Lung microvascular endothelial cell (primary cell): ENCODE results near the gene KIF22. TPM values are rescaled to one million over a fixed set of nuclear protein-coding genes. Genes with fewer than 3 reads are reported as not detected.
A peak's percentile ranks its signal among the peaks of the same experiment; 100 is the strongest.
"Not testable (repeated sequence)": the region's sequence is repeated elsewhere in the genome, so short reads cannot be mapped to it uniquely, and the experiment has no call there.

Source experiments
- DNase-seq, 2 donors: peaks; one replicate each; pipeline versions ENCODE4 v3.0.0 to v3.0.0-alpha.2; 2010; ENCODE audit warnings: low read depth in 2 of 2
- total RNA-seq: library from RNA; depleted of rRNA; stranded (reverse); fragments of >200 nt; gene quantifications from 2 replicates; pipeline ENCODE4 v1.2.1, GENCODE V29; 2014

The KIF22 gene
- 13.5 and 30.5 TPM in 2 replicates for total RNA-seq

DNA sequence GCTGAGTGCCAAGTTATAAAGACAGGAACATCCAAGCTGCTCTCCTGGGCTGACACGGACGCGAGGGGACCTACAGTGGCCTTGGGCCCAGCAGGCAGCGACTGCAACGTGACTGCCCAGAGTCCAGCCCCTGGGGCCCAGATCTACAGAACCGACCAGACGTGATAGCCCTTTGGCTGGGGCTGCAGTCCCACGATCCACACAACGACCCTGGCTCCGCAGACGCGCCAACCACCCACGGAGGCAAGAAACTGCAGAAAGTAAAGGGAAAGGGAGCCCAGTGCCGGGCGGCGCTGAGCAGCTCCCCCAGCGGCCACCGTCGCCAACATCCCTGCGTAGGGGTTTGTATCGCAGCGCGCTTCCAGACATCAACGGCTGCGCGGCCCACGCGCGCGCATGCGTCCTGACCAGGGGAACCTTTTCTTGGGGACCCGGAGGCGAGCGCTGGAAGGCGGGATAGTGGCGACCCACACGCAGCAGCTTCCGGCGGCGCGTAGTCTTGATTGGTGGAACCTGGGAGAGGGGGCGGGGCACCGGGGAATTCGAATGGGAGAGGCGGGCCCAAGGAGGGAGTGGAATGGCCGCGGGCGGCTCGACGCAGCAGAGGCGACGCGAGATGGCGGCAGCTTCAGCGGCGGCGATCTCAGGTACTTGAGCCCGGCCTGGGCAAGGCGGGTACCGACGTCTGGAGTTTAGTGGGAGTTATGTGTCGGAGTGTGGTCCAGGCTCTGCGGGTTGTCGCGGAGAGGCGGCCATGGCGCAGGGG, at the start of gene KIF22:
Gene KIF22, plus strand, starts transcription at position 569 of the 766 bp plus-strand sequence. Its CDS starts 9 bp downstream, at position 578.
- DNase-seq = peak; percentile 99

DNA sequence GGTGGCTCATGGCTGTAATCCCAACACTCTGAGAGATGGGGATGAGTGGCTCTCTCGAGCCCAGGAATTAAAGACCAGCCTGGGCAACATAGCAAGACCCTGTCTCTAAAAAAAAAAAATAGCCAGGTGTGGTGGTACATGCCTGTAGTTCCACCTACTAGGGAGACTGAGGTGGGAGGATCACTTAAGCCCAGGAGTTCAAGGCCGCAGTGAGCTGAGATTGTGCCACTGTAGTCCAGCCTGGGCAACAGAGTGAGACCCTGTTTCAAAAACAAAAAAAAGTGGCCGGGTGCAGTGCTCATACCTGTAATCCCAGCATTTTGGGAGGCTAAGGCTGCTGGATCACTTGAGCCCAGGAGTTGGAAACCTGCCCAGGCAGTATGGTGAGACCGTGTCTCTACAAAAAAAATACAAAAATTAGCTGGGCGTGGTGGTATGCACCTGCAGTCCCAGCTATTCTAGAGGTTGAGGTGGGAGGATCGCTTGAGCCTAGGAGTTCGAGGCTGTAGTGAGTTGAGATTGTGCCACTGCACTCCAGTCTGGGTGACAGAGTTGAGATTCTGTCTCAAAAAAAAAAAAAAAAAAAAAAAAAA, 47.8 kb upstream of the KIF22 start:
- no peak for DNase-seq

DNA sequence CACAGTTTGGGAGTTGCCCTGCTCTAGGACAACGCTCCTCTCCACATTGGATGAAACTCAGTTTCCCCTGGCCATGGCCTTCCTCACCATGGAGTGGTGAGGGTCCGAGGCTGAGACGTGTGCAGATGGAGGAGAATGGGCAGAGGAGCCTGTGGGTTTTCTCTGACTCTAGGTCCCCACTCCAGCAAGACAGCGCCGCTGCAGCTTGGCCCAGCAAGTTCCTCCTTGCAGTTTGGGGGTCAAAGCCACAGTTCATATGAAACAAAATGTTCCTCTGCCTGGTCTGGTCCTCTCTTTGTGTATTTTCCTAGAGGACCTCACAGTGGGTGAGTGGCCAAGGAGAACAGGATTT, 47.1 kb upstream of the KIF22 start:
- no peak for DNase-seq

DNA sequence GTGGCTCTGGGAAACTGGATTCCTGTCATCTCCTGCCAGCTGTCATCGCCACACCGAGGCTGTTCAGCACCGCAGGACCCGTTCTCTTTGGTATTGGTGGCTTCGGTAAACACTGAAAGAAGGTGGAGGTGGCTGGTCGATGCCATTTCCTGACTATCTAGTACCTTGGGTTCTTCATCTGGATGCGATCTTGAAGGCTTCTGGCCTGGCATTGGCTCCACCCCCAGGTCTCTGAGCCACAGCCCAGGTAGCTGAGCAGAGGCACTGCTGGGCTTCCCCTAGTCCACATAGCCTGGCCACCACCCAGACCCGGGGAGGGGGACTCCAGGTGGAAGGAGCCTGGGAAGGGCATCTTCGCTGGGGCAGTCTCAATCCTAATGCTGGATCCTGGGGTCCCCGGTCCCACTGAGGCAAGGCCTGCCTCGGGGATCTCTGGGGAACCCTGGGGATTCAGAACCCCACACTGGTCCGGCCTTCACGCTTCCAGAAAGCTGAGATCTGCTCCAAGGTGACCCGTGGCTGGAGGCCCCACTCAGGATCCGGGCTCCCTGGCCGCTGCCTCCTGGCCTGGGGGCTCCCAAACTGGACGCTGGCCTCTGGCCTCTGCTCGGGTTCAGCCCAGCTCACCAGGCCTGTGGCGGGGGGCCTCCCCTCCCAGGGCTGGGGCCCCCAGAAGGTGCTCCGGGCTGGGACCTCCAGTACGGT, 46.6 kb upstream of the KIF22 start:
- no peak for DNase-seq

DNA sequence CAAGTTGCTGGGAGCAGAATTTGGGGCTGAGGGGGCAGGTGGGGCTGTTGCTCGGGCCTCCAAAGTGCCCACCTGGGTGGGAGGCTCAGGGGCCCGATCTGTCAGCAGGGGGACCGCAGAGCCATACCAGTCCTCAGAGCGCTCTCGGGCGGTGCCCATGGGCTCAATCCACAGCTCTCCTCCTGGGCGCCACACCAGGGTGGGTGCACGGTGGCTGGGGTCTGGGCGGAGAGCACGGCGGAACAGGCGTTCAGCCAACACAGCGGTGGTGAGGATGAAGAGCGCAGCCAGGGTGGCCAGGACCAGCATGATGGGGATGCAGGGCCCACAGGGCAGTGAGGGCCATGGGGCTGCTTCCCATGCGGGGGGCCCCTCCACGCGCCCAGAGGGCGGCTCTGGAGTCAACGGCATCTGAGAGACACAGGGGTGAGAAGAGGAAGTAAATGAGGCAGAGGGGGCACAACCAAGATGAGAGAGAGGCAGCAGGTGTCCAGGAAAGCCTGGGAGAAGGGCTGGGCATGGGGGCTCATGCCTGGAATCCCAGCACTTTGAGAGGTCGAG, 45.9 kb upstream of the KIF22 start:
- DNase-seq = no peak

DNA sequence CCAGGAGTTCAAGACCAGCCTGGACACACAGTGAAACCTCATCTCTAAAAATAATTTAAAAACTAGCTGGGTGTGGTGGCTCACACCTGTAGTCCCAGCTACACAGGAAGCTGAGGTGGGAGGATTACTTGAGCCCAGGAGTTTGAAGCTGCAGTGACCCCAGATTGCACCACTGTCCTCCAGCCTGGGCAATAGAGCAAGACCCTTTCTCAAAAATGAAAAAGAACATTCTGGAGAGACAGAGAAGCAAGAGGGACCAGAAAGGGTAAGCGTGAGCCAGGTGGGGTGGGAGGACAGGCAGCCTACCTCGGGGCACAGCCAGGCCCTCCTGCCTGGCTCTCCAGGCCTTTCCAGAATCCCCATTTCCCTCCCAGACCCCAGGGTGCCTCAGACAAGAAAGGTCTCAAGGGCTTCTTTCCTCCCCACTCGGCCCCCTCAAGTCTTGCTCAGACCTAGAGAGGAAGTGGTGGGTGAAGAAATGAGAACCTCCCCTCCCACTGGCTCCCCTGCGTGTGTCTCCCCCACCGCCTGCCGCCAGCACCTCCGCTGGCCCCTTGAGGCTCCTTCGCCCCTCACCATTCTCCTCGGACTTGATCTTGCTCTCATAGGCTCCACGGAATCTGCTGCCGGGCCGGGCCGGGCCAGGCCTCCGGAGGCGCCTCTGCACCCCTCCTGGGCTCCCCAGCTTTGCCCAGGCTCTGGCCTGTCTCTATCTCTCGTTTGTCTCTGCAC, 45.3 kb upstream of the KIF22 start:
- DNase-seq = no peak

DNA sequence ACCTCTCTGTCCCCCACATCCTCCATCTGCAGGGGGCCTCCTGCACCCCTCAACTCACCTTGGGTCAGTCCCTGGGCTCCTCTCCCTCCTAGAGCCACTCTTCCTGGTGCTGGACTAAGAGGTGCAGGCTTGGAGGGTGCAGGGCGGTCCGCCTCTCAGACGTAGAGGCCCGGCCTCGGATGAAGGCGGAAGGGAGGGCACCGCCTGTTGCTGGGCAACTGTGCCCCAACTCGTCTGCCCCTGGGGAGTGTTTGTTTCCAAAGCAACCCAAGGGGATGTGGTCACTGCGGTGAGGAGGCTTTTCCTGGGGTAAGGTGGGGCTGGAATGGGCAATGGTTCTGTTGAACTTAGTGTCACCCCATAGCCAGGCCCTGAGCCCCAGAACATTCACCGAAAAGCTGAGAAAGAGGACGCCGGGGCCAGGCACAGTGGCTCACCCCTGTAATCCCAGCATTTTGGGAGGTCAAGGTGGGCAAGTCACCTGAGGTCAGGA, 44.7 kb upstream of the KIF22 start, which contains the start of gene C16orf54:
Gene C16orf54, minus strand, starts transcription at position 138 of the 493 bp plus-strand sequence. CDS start 1,039 bp downstream, outside the sequence.
- DNase-seq = no peak

DNA sequence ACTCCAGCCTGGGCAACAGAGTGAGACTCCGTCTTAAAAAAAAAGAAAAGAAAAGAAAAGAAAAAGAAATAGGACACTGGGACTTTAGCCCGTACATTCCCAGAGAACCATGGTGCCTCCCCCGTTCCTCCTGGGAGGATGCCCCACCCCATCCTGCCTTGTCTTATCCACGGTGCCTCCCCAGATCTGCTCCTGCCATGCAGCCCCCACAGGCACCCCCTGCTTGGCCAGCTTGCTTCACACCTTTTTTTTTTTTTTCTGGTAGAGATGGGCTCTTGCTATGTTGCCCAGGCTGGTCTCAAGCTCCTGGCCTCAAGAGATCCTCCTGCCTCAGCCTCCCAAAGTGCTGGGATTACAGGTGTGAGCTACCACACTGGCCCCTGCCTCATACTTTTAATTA, 44.0 kb upstream of the KIF22 start:
- DNase-seq = not testable (repeated sequence)

DNA sequence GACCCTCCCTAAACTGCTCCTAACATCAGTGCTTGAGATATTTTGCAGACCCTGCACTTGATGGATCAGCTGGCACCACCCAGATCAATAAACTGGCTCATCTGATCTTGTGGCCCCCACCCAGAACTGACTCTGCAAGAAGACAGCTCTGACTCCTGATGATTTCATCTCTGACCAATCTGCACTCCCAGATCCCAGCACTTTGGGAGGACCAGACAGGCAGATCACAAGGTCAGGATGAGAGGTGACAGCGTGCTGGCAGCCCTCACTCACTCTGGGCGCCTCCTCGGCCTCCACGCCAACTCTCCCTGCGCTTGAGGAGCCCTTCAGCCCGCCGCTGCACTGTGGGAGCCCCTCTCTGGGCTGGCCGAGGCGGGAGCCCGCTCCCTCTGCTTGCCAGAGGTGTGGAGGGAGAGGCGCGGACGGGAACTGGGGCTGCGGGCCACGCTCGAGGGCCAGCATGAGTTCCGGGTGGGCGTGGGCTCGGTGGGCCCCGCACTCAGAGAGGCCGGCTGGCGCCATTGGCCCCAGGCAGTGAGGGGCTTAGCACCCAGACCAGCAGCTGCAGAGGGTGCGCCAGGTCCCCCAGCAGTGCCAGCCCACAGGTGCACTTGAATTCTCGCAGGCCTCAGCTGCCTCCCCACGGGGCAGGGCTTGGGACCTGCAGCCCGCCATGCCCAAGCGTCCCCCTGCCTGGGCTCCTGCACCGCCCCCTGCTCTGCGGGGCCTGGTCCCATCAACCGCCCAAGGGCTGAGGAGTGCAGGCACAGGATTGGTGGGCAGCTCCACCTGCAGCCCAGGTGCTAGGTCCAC, 42.4 kb upstream of the KIF22 start:
- DNase-seq = no peak

DNA sequence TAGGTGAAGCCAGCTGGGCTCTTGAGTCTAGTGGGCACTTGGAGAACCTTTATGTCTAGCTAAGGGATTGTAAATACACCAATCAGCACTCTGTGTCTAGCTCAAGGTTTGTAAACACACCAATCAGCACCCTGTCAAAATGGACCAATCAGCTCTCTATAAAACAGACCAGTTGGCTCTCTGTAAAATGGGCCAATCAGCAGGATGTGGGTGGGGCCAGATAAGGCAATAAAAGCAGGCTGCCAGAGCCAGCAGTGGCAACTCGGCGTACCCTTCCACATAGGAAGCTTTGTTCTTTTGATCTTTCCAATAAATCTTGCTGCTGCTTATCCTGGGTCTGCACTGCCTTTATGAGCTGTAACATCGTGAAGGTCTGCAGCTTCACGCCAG, 41.8 kb upstream of the KIF22 start:
- DNase-seq = not testable (repeated sequence)

DNA sequence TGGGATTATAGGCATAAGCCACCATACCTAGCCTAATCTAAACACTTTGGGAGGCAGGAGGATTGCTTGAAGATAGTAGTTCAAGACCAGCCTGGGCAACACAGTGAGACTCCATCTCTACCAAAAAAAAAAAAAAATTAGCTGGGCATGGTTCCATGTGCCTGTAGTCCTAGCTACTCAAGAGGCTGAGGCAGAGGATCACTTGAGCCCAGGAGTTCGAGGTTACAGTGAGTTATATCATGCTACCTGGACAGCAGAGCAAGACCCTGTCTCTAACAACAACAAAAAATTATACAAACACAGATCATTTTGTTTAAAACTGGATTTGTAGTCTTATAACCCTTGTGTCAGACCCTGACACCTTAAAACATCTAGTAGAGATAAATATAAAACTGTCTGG, 37.0 kb upstream of the KIF22 start:
- no peak for DNase-seq

DNA sequence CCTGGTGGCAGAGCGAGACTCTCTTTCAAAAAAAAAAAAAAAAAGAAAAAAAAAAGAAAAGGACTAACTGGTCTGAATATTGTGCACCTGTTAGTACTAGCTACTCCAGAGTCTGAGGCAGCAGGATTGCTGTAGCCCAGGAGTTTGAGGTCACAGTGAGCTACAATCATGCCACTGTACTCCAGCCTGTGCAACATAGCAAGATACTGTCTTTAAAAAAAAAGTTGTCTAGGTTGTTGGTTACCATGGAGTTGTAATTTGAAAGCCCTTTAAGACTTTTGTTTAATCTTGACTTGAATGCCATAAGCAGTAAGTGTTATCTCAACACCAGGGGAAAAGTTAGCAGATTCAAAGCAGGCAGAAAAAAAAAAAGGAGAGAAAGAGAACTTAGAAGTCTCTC, 33.9 kb upstream of the KIF22 start:
- no peak for DNase-seq

DNA sequence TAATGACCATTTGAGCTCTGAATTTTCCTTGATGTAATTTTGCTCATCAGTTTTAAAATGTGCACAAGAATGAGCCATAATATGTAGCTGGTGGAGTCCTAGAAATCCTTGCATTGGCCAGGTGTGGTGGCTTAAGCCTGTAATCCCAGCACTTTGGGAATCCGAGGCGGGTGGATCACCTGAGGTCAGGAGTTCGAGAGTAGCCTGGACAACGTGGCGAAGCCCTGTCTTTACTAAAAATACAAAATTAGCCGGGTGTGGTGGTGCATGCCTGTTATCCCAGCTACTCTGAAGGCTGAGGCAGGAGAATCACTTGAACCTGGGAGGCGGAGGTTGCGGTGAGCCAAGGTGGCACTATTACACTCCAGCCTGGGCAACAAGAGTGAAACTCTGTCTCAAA, 33.5 kb upstream of the KIF22 start:
- DNase-seq = not testable (repeated sequence)

DNA sequence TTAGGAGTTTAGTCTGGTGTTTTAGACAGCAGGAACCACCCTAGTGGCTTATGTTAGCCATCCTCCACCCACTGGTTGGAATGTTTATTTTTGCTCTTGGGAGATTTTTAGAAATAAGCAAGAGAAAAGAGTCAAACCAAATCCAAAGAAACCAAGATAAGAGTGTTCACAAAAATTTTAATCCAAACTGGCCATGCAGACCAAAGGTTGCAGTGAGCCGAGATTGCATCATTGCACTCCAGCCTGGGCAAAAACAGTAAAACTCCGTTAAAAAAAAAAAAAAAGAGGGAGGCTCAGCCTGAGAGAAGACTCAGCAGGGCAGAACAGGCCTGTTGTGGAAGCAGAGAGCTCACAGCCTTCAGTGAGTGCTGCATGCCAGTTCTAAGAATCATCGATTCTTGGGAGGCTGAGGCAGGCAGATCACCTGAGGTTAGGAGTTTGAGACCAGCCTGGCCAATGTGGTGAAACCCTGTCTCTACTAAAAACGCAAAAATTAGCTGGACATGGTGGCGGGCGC, 32.5 kb upstream of the KIF22 start:
- DNase-seq = no peak

DNA sequence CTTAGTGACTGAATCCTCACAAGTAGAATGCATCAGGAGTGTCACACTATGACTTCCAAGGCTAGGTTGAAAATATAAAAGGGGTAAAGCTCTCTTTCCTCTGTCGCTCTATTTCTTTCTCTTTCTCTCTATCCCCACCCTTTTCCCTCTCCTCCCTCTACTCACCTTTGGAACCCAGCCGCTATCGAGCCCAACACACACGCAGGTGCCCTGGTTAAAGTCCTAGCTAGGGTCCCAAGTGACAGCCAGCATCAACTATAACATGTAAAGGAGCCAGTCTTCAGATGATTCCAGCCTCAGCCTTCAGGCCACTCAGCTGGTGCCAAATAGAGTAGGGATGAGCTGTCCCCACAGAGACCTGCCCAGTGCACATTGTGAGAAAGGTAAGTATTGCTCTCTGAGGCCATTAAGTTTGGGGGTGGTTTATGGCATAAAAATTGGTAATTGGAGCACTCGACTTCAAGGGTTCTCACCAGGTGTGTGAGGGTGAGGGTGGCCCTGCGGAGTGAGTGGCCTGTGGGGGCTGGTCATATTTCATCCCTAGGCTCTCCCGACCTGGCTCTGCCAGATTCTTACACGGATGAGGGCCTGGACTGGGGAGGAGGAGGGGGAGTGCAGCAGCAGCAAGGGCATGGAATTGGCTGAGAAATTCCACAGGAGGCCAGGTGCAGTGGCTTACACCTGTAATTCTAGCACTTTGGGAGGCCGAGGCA, 29.8 kb upstream of the KIF22 start:
- no peak for DNase-seq

DNA sequence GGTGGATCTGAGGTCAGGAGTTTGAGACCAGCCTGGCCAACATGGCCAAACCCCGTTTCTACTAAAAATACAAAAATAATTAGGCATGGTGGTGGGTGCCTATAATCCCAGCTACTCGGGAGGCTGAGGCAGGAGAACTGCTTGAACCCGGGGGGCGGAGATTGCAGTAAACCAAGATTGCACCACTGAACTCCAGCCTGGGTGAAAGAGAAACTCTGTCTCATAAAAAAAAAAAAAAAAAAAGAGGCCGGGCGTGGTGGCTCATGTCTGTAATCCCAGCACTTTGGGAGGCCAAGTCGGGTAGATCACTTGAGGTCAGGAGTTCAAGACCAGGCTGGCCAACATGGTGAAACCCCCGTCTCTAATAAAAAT, 29.3 kb upstream of the KIF22 start:
- DNase-seq = not testable (repeated sequence)

DNA sequence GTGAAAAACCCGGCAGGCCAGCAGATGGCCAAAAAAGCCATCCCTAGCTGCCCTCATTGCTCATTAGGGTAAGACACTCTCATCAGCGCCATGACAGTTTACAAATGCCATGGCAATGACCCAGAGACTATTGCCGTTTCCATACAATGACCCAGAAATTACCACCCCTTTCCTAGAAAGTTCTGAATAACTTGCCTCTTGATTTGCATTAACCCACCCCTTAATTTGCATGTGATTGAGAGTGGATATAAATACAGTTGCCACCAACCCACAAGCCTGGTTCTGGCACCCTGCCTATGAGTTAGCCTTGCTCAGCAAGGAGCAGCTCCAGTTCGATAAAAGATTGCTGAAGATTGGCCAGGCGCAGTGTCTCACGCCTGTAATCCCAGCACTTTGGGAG, 28.7 kb upstream of the KIF22 start:
- no peak for DNase-seq

DNA sequence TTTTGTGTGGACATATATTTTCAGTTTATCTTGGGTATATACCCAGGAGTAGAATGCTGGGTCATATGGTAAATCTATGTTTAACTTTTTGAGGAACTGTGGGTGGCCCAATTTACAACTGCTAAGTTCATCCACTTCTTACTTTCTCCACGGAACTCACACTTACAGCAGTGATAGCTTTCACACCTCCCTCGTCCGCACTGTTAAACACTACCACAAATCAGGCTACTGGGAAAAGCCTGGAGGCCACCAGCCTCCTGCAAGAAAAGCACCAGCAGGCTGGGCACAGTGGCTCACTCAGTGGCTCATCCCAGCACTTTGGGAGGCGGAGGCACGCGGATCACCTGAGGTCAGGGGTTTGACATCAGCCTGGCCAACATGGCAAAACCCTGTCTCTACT, 27.2 kb upstream of the KIF22 start:
- no peak for DNase-seq

DNA sequence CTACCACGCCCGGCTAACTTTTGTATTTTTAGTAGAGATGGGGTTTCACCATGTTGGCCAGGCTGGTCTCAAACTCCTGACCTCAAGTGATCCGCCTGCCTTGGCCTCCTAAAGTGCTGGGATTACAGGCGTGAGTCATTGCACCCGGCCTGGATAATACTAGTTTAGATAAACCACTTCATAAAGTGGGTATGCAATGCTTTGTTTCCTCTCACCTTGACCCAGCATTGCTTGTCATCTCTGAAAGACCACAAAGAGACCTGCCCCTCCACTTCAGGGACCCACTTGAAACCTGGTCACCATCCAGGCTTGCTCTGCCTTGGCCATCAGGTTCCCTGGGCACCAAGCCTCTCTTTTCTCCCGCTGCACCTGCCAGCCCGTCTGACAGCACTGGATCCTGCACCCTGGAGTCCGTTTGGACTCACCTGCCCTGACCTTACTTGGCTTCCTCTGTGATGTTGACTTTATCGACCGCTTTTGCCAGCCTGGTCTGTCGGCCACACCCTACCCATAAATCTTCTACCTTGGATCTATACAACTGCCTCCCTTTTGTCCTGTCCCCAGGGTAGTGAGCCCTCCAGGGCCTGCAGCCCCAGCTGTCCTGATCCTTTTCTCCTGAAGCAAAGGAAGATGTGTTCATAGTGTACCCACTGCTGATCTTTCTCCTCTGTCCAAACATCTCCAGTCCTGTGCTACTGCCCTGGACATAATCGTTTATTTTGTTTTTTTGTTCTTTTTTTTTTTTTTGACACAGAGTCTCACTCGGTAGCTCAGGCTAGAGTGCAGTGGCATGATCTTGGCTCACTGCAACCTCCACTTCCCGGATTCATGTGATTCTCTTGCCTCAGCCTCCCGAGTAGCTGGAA, 25.2 kb upstream of the KIF22 start:
- DNase-seq = no peak
